SK-N-SH (cell line): Measurements from ENCODE around the gene SUSD3. TPM values are rescaled to one million over a fixed set of nuclear protein-coding genes. Genes with fewer than 3 reads are reported as not detected.

Source experiments
- CTCF ChIA-PET: fragments of 300-600, 350-600 bp; formaldehyde crosslinking; extraction: SDS; loops from one replicate; lab custom pipeline; 2021; lab: Yijun Ruan, JAX
- POLR2A ChIA-PET: fragments of 350-600 bp; sonication (Branson Sonifier 250); formaldehyde crosslinking; extraction: SDS; loops from one replicate; lab custom pipeline; 2020; ENCODE audit warnings: antibody characterized with exemption, inconsistent platforms; lab: Yijun Ruan, JAX
- DNase-seq: peaks from one replicate; pipeline ENCODE4 v3.0.0; 2012
- H2AFZ ChIP-seq: fragments of 200-600 bp; sonication (generic); 2 replicates; pipeline ENCODE4 v1.8.1; 2016; ENCODE audit warnings: antibody characterized with exemption, mild to moderate bottlenecking, low read depth
- H3F3A ChIP-seq: fragments of 200-600 bp; sonication (generic); replicated peaks from 2 replicates; pipeline ENCODE3; 2016; ENCODE audit warnings: antibody characterized with exemption, mild to moderate bottlenecking; ENCODE audit not compliant: insufficient read depth
- H3K27ac ChIP-seq, 2 experiments: fragments of 200-500 bp in 1 of 2; fragments of 200-600 bp in 1 of 2; sonication (Bioruptor generic) in 1 of 2; sonication (generic), shearing (Covaris generic) in 1 of 2; 2 replicates each; pipeline versions ENCODE4 v1.5.1 to v1.6.1; 2014 to 2016; ENCODE audit warnings: low read depth in 2 of 2, inconsistent platforms in 1 of 2, low read length in 1 of 2, mild to moderate bottlenecking in 1 of 2, mixed read lengths in 1 of 2
- H3K27me3 ChIP-seq: fragments of 200-600 bp; sonication (generic), shearing (Covaris generic); 2 replicates; pipeline ENCODE4 v1.6.1; 2016; ENCODE audit warnings: mixed run types; ENCODE audit not compliant: insufficient read depth
- H3K36me3 ChIP-seq, 2 experiments: fragments of 200-500 bp in 1 of 2; fragments of 200-600 bp in 1 of 2; sonication (Bioruptor generic) in 1 of 2; sonication (generic) in 1 of 2; replicated peaks in 1 of 2; 2 replicates each; pipeline versions ENCODE3 to v1.5.1; 2014 to 2016; ENCODE audit warnings: low read length in 1 of 2, mild to moderate bottlenecking in 1 of 2; ENCODE audit not compliant: insufficient read depth in 2 of 2, control insufficient read depth in 1 of 2
- H3K4me1 ChIP-seq, 2 experiments: fragments of 200-500 bp in 1 of 2; fragments of 200-600 bp in 1 of 2; sonication (Bioruptor generic) in 1 of 2; sonication (generic), shearing (Covaris generic) in 1 of 2; 2 replicates each; pipeline versions ENCODE4 v1.5.1 to v1.6.1; 2014 to 2016; ENCODE audit warnings: low read depth in 1 of 2, low read length in 1 of 2, mixed run types in 1 of 2; ENCODE audit not compliant: insufficient read depth in 2 of 2, control insufficient read depth in 1 of 2
- H3K4me2 ChIP-seq: fragments of 200-600 bp; sonication (generic), shearing (Covaris generic); 2 replicates; pipeline ENCODE4 v1.6.1; 2017; ENCODE audit warnings: mixed run types
- H3K4me3 ChIP-seq, 2 experiments: fragments of 200-500 bp in 1 of 2; fragments of 200-600 bp in 1 of 2; sonication (Bioruptor generic) in 1 of 2; sonication (generic), shearing (Covaris generic) in 1 of 2; 2 replicates each; pipeline versions ENCODE4 v1.5.1 to v1.8.1; 2014 to 2016; ENCODE audit warnings: low read depth in 2 of 2, inconsistent platforms in 1 of 2, low read length in 1 of 2, mild to moderate bottlenecking in 1 of 2, mixed read lengths in 1 of 2, moderate library complexity in 1 of 2
- H3K79me2 ChIP-seq: fragments of 200-600 bp; sonication (generic); 2 replicates; pipeline ENCODE4 v1.8.1; 2017; ENCODE audit warnings: mild to moderate bottlenecking; ENCODE audit not compliant: insufficient read depth
- H3K9ac ChIP-seq: fragments of 200-600 bp; sonication (generic); 2 replicates; pipeline ENCODE4 v1.6.1; 2017; ENCODE audit warnings: mixed run types
- H3K9me2 ChIP-seq: fragments of 200-600 bp; sonication (generic); 2 replicates; pipeline ENCODE4 v1.6.1; 2017; ENCODE audit warnings: mixed run types
- H3K9me3 ChIP-seq: fragments of 200-600 bp; sonication (generic); 2 replicates; pipeline ENCODE4 v1.6.1; 2017; ENCODE audit warnings: mixed run types, mild to moderate bottlenecking, moderate library complexity
- H4K20me1 ChIP-seq: fragments of 200-600 bp; sonication (generic); 2 replicates; pipeline ENCODE4 v1.6.1; 2017; ENCODE audit warnings: mild to moderate bottlenecking, mixed run types; ENCODE audit not compliant: insufficient read depth
- CHD2 ChIP-seq: fragments of 150-350 bp; IDR thresholded peaks from 2 replicates; pipeline ENCODE4 v1.6.1; 2018; ENCODE audit warnings: low read length; ENCODE audit not compliant: partially characterized antibody
- CTCF ChIP-seq: fragments of 200-600 bp; sonication (generic); IDR thresholded peaks from 2 replicates; pipeline ENCODE4 v1.6.1; 2017; ENCODE audit warnings: antibody characterized with exemption, mild to moderate bottlenecking, moderate library complexity
- FOSL2 ChIP-seq: IDR thresholded peaks from 2 replicates; pipeline ENCODE4 v1.4.0; 2012; ENCODE audit warnings: low read depth, mild to moderate bottlenecking, moderate library complexity, borderline replicate concordance
- GATA2 ChIP-seq: sonication (generic); formaldehyde crosslinking; IDR thresholded peaks from 2 replicates; pipeline ENCODE4 v1.5.0; 2020; ENCODE audit warnings: mild to moderate bottlenecking, missing genetic modification reagents
- MXI1 ChIP-seq: IDR thresholded peaks from 2 replicates; pipeline ENCODE4 v1.6.1; 2012; ENCODE audit warnings: mild to moderate bottlenecking, low read depth, low read length, improper control_type of control experiment
- POLR2AphosphoS5 ChIP-seq: IDR thresholded peaks from 2 replicates; pipeline ENCODE4 v1.6.1; 2012; ENCODE audit warnings: low read depth, low read length
- REST ChIP-seq: IDR thresholded peaks from 2 replicates; pipeline ENCODE4 v1.6.1; 2012; ENCODE audit warnings: mild to moderate bottlenecking, low read depth, low read length, moderate library complexity
- USF1 ChIP-seq: IDR thresholded peaks from 2 replicates; pipeline ENCODE4 v1.4.0; 2012; ENCODE audit warnings: low read depth, borderline replicate concordance
- USF2 ChIP-seq: fragments of 150-350 bp; IDR thresholded peaks from 2 replicates; pipeline ENCODE4 v1.6.1; 2017; ENCODE audit warnings: antibody characterized with exemption, low read length, low read depth, borderline replicate concordance
- WGBS: methylation state at CpG from one replicate; pipeline ENCODE4 v1.1.6; 2017; ENCODE audit warnings: low lambda C conversion rate; 5-methylcytosine and 5-hydroxymethylcytosine counted together
- polyA plus RNA-seq, 3 experiments: library from polyadenylated mRNA; depleted of rRNA; stranded (reverse); fragments of >200 nt; gene quantifications; 2 replicates each; pipeline ENCODE4 v1.2.3, GENCODE V29; 2012

The SUSD3 gene
- polyA plus RNA-seq, 1 of the 3 experiments (the other 2 are of a cell fraction): 0.49 TPM

- Histone ChIP-seq H3K27me3 (no peaks in the 10 kb centered on the region), H2AFZ (no peak overlapping the region), H3K9me3 (no peaks in the 10 kb centered on the region), H3K79me2 (no peaks in the 10 kb centered on the region), H3K27ac (no peak overlapping the region), H3K9ac (no peak overlapping the region), H3K4me3 (no peak overlapping the region), H3K4me2 (no peak overlapping the region), H3K9me2 (no peaks in the 10 kb centered on the region), H3F3A (no peaks in the 10 kb centered on the region), H3K4me1 (peaks cover 0 to 2% of the 10 kb centered on the region in 2 experiments; a peak in 1 of 4 replicates), H4K20me1 (no peaks in the 10 kb centered on the region), H3K36me3 (no peaks in the 10 kb centered on the region)
- no peak for DNase-seq
- TF ChIP-seq GATA2 (CRISPR knock-in tag): no peak
- TF ChIP-seq POLR2AphosphoS5: no peak
- no peak for TF ChIP-seq CTCF
- no peak for TF ChIP-seq REST
- TF ChIP-seq USF1: no peak
- TF ChIP-seq USF2: no peak
- no peak for TF ChIP-seq FOSL2
- TF ChIP-seq MXI1: no peak
- TF ChIP-seq CHD2: no peak
- WGBS: 64% methylated on average over 10 of the region's 12 CpGs
- ChIA-PET CTCF (interaction anchor here (0.9 kb wide), 1 partner anchor 23 kb away, joined by 3 read pairs; no protein-coding TSS in a partner anchor), POLR2A (no interaction called here)
Measured at GRCh38 chr9:93032545-93032944, 26.0 kb upstream of the SUSD3 start.
